WTC11 (cell line): ENCODE measurements around the gene GPR27.

Source experiments
- FOXK1 ChIP-seq: sonication (generic); formaldehyde crosslinking; IDR thresholded peaks from 2 replicates; pipeline ENCODE4 v1.8.0; 2022; ENCODE audit warnings: mild to moderate bottlenecking, moderate library complexity, missing genetic modification reagents
- GABPB1 ChIP-seq: sonication (generic); formaldehyde crosslinking; IDR thresholded peaks from 2 replicates; pipeline ENCODE4 v1.8.1; 2023; ENCODE audit warnings: mild to moderate bottlenecking, missing genetic modification reagents
- PRRX2 ChIP-seq: fragments of 250-450 bp; sonication (Bioruptor Pico); IDR thresholded peaks from 2 replicates; pipeline ENCODE4 v1.8.0; 2021; ENCODE audit warnings: mild to moderate bottlenecking
- SMAD4 ChIP-seq: sonication (generic); formaldehyde crosslinking; IDR thresholded peaks from 2 replicates; pipeline ENCODE4 v1.8.0; 2022; ENCODE audit warnings: mild to moderate bottlenecking, missing genetic modification reagents
- TCF7 ChIP-seq: sonication (generic); formaldehyde crosslinking; IDR thresholded peaks from 2 replicates; pipeline ENCODE4 v1.8.0; 2022; ENCODE audit warnings: mild to moderate bottlenecking, low read depth, missing genetic modification reagents, moderate library complexity
- ZNF121 ChIP-seq: sonication (generic); formaldehyde crosslinking; IDR thresholded peaks from 2 replicates; pipeline ENCODE4 v1.8.0; 2023; ENCODE audit warnings: missing genetic modification reagents
- TF ChIP-seq, protein P1 (sequence below): fragments of 200-600 bp; IDR thresholded peaks from 2 replicates; pipeline ENCODE4 v1.8.0; 2022; ENCODE audit warnings: antibody characterized with exemption
- TF ChIP-seq, protein P2 (sequence below): sonication (generic); formaldehyde crosslinking; IDR thresholded peaks from 2 replicates; pipeline ENCODE4 v1.8.1; 2023; ENCODE audit warnings: mild to moderate bottlenecking, moderate library complexity, missing genetic modification reagents
- TF ChIP-seq, protein P3 (sequence below): sonication (generic); formaldehyde crosslinking; IDR thresholded peaks from 2 replicates; pipeline ENCODE4 v1.8.0; 2022; ENCODE audit warnings: mild to moderate bottlenecking, missing genetic modification reagents

DNA sequence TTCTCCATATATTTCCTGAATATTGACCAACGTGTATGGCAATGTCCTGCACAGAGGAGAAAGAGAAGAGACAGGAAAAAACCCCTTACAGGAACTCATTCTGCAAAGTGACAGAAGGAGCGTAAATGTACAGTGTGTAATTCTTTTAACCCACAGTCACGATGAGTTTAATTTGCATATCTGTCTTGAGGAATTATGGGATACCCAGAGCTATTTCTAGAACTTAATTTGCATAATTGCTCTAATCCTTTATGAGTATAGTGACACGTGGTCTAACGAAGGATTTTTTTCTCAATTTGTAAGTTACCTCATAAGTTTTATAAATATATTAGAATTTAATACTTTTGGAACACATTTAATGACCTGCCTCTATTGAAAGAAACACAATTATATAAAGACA is 9.8 kb downstream of the GPR27 start:
- TF ChIP-seq, protein P1, sequence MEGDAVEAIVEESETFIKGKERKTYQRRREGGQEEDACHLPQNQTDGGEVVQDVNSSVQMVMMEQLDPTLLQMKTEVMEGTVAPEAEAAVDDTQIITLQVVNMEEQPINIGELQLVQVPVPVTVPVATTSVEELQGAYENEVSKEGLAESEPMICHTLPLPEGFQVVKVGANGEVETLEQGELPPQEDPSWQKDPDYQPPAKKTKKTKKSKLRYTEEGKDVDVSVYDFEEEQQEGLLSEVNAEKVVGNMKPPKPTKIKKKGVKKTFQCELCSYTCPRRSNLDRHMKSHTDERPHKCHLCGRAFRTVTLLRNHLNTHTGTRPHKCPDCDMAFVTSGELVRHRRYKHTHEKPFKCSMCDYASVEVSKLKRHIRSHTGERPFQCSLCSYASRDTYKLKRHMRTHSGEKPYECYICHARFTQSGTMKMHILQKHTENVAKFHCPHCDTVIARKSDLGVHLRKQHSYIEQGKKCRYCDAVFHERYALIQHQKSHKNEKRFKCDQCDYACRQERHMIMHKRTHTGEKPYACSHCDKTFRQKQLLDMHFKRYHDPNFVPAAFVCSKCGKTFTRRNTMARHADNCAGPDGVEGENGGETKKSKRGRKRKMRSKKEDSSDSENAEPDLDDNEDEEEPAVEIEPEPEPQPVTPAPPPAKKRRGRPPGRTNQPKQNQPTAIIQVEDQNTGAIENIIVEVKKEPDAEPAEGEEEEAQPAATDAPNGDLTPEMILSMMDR, result no peak
- no peak for TF ChIP-seq ZNF121 (CRISPR knock-in tag)
- TF ChIP-seq, protein P2, sequence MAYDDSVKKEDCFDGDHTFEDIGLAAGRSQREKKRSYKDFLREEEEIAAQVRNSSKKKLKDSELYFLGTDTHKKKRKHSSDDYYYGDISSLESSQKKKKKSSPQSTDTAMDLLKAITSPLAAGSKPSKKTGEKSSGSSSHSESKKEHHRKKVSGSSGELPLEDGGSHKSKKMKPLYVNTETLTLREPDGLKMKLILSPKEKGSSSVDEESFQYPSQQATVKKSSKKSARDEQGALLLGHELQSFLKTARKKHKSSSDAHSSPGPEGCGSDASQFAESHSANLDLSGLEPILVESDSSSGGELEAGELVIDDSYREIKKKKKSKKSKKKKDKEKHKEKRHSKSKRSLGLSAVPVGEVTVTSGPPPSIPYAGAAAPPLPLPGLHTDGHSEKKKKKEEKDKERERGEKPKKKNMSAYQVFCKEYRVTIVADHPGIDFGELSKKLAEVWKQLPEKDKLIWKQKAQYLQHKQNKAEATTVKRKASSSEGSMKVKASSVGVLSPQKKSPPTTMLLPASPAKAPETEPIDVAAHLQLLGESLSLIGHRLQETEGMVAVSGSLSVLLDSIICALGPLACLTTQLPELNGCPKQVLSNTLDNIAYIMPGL, result no peak
- no peak for TF ChIP-seq PRRX2 (CRISPR knock-in tag)
- TF ChIP-seq, protein P3, sequence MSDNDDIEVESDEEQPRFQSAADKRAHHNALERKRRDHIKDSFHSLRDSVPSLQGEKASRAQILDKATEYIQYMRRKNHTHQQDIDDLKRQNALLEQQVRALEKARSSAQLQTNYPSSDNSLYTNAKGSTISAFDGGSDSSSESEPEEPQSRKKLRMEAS (CRISPR knock-in tag), result no peak
- no peak for TF ChIP-seq SMAD4
- no peak for TF ChIP-seq GABPB1 (CRISPR knock-in tag)
- no peak for TF ChIP-seq TCF7 (CRISPR knock-in tag)
- TF ChIP-seq FOXK1 (CRISPR knock-in tag), result no peak
